Stomach (tissue), 9 donors: ENCODE measurements around the gene PCDHGB2. TPM values are rescaled to one million over a fixed set of nuclear protein-coding genes. Genes with fewer than 3 reads are reported as not detected.
"Not testable (repeated sequence)": the region's sequence is repeated elsewhere in the genome, so short reads cannot be mapped to it uniquely, and the experiment has no call there.

Source experiments
- DNase-seq, 2 donors: peaks; one replicate each; pipeline versions ENCODE4 v3.0.0 to v3.0.0-alpha.2; 2013 to 2019
- H3K27ac ChIP-seq, 5 donors: fragments of 200-600 bp in 4 of 5; sonication (generic) in 4 of 5; one replicate each; pipeline ENCODE4 v1.5.1; 2013 to 2019; ENCODE audit warnings: mild to moderate bottlenecking in 1 of 5, moderate library complexity in 1 of 5
- H3K27me3 ChIP-seq, 3 donors: fragments of 200-600 bp; sonication (generic); one replicate each; pipeline ENCODE4 v1.5.1; 2017 to 2019; ENCODE audit warnings: mixed run types in 1 of 3
- H3K36me3 ChIP-seq, 4 donors: fragments of 200-600 bp; sonication (generic); 1 replicate in 3 of 4; 2 replicates in 1 of 4; pipeline ENCODE4 v1.5.1; 2016 to 2019
- H3K4me1 ChIP-seq, 4 donors: fragments of 200-600 bp; sonication (generic); one replicate each; pipeline ENCODE4 v1.5.1; 2016 to 2019
- H3K4me3 ChIP-seq, 4 donors: fragments of 200-600 bp; sonication (generic) in 3 of 4; one replicate each; pipeline ENCODE4 v1.5.1; 2016 to 2019; ENCODE audit warnings: mild to moderate bottlenecking in 1 of 4
- H3K9me3 ChIP-seq, 4 donors: fragments of 200-600 bp; sonication (generic); one replicate each; pipeline ENCODE4 v1.5.1; 2016 to 2019
- EP300 ChIP-seq: sonication (generic); formaldehyde crosslinking; IDR thresholded peaks from one replicate; pipeline ENCODE4 v1.6.1; 2017; ENCODE audit warnings: antibody characterized with exemption
- POLR2A ChIP-seq, 4 donors: fragments of 450-650 bp; IDR thresholded peaks; one replicate each; pipeline ENCODE4 v1.6.1; 2016; ENCODE audit warnings: antibody characterized with exemption in 4 of 4, control low read depth in 2 of 4, mild to moderate bottlenecking in 1 of 4, moderate library complexity in 1 of 4
- POLR2AphosphoS5 ChIP-seq, 3 donors: sonication (generic); formaldehyde crosslinking; IDR thresholded peaks; one replicate each; pipeline ENCODE4 v1.6.1; 2016; ENCODE audit warnings: antibody characterized with exemption in 3 of 3
- WGBS, 5 donors: extraction: QIAGEN DNeasy Blood & Tissue Kit in 3 of 5; methylation state at CpG; one replicate each; pipeline versions ENCODE4 v1.1.5 to v1.1.7; 2013 to 2018; 5-methylcytosine and 5-hydroxymethylcytosine counted together
- intact Hi-C: fragments of 100-400 bp; cut with DNase I; formaldehyde crosslinking; loops from one replicate; pipeline ENCODE4 v1.15.1; 2023; ENCODE audit warnings: low total_unique reads
- polyA plus RNA-seq, 3 donors: library from polyadenylated mRNA; stranded (reverse); fragments of 200-250 nt; gene quantifications; one replicate each; pipeline ENCODE4 v1.2.3, GENCODE V29; 2013
- total RNA-seq, 5 donors: library from RNA; depleted of rRNA; stranded (reverse); fragments of >200 nt; gene quantifications; one replicate each; pipeline versions ENCODE4 v1.1.0 to v1.2.3, GENCODE V29; 2014 to 2016
- TF ChIP-seq, protein P1 (sequence below), 7 experiments: fragments of 450-650 bp in 4 of 7; fragments of 200-600 bp in 3 of 7; sonication (generic) in 3 of 7; IDR thresholded peaks; one replicate each; pipeline ENCODE4 v1.5.1; 2016 to 2019; ENCODE audit warnings: antibody characterized with exemption in 7 of 7, control low read depth in 2 of 7, mild to moderate bottlenecking in 1 of 7
- donor health status: healthy with polysubstance abuse.
- donor health status: Bipolar disorder and iron deficiency.
- donor health status: healthy.

PCDHGB2 gene
- total and polyA plus RNA-seq, 8 donors = 0.10 to 10.7 (median 6.2) TPM; not detected in 3

- TF ChIP-seq EP300 (no peak), POLR2A (IDR thresholded peaks at IDR 0.05) (no peak), POLR2AphosphoS5 (IDR thresholded peaks at IDR 0.05) (no peak)
- TF ChIP-seq, protein P1, sequence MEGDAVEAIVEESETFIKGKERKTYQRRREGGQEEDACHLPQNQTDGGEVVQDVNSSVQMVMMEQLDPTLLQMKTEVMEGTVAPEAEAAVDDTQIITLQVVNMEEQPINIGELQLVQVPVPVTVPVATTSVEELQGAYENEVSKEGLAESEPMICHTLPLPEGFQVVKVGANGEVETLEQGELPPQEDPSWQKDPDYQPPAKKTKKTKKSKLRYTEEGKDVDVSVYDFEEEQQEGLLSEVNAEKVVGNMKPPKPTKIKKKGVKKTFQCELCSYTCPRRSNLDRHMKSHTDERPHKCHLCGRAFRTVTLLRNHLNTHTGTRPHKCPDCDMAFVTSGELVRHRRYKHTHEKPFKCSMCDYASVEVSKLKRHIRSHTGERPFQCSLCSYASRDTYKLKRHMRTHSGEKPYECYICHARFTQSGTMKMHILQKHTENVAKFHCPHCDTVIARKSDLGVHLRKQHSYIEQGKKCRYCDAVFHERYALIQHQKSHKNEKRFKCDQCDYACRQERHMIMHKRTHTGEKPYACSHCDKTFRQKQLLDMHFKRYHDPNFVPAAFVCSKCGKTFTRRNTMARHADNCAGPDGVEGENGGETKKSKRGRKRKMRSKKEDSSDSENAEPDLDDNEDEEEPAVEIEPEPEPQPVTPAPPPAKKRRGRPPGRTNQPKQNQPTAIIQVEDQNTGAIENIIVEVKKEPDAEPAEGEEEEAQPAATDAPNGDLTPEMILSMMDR (IDR thresholded peaks at IDR 0.05) = no peak
- Histone ChIP-seq H3K36me3 (peaks cover 0 to 13% (median 0%) of the 10 kb centered on the region in 4 donors), H3K9me3 (peaks cover 42 to 94% (median 87%) of the 10 kb centered on the region in 4 donors), H3K4me1 (peaks cover 0 to 6% (median 0%) of the 10 kb centered on the region in 4 donors), H3K27ac (no peak overlapping the region), H3K27me3 (peaks cover 0 to 78% (median 25%) of the 10 kb centered on the region in 3 donors), H3K4me3 (no peak overlapping the region)
- WGBS, 5 donors = 18 to 32% (median 28%) methylated on average over 15 to 61 of the region's 61 CpGs
- DNase-seq = no peak
- intact Hi-C loops = no loop called here
Measured at GRCh38 chr5:141399555-141400258, 39.9 kb downstream of the PCDHGB2 start.

GRCh38 chr5:141402553-141403243, 42.9 kb downstream of the PCDHGB2 start, which contains the start of gene PCDHGA9:
Gene PCDHGA9, plus strand, starts transcription at chr5:141402778. Its CDS starts 175 bp downstream, at chr5:141402953.
- Histone ChIP-seq H3K4me3 (peak within 1 kb of the TSS in 3 of 4 donors; percentile 8 to 37 (median 27)), H3K4me1 (peaks cover 0 to 6% (median 0%) of the 10 kb centered on the region in 4 donors), H3K36me3 (peaks cover 0 to 18% (median 0%) of the 10 kb centered on the region in 4 donors), H3K27ac (no peak within 1 kb of the TSS), H3K27me3 (peaks cover 0 to 76% (median 32%) of the 10 kb centered on the region in 3 donors), H3K9me3 (peaks cover 51 to 96% (median 90%) of the 10 kb centered on the region in 4 donors)
- WGBS, 5 donors = 13 to 20% (median 17%) methylated on average over 26 to 27 of the region's 27 CpGs
- intact Hi-C loops = no loop called here
- DNase-seq = peak in 1 of 2 donors; percentile 44
- TF ChIP-seq, protein P1 (IDR thresholded peaks at IDR 0.05) = peak in 1 of 7 experiments; percentile 10
- TF ChIP-seq POLR2AphosphoS5 (IDR thresholded peaks at IDR 0.05) = no peak

DNA sequence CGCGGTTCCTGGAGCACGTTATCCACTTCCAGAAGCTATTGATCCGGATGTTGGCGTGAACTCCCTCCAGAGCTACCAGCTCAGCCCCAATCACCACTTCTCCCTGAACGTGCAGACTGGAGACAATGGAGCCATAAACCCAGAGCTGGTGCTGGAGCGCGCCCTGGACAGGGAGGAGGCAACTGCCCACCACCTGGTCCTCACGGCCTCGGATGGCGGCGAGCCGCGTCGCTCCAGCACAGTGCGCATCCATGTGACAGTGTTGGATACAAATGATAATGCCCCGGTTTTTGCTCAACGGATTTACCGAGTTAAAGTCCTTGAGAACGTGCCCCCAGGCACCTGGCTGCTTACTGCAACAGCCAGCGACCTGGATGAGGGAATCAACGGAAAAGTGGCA, 43.6 kb downstream of the PCDHGB2 start:
- Histone ChIP-seq H3K4me3 (peak overlapping the region in 2 of 4 donors; percentile 8 to 37), H3K4me1 (peaks cover 0 to 6% (median 0%) of the 10 kb centered on the region in 4 donors), H3K9me3 (peaks cover 54 to 99% (median 94%) of the 10 kb centered on the region in 4 donors), H3K27me3 (peaks cover 0 to 80% (median 37%) of the 10 kb centered on the region in 3 donors), H3K36me3 (peaks cover 0 to 18% (median 0%) of the 10 kb centered on the region in 4 donors), H3K27ac (no peak overlapping the region)
- 25 to 39% (median 31%) methylated on average over 21 to 22 of the region's 22 CpGs for WGBS, 5 donors
- TF ChIP-seq POLR2AphosphoS5 (IDR thresholded peaks at IDR 0.05) (no peak), EP300 (no peak), POLR2A (IDR thresholded peaks at IDR 0.05) (no peak)
- TF ChIP-seq, protein P1 (IDR thresholded peaks at IDR 0.05) = no peak
- DNase-seq = no peak
- intact Hi-C loops = no loop called here

DNA sequence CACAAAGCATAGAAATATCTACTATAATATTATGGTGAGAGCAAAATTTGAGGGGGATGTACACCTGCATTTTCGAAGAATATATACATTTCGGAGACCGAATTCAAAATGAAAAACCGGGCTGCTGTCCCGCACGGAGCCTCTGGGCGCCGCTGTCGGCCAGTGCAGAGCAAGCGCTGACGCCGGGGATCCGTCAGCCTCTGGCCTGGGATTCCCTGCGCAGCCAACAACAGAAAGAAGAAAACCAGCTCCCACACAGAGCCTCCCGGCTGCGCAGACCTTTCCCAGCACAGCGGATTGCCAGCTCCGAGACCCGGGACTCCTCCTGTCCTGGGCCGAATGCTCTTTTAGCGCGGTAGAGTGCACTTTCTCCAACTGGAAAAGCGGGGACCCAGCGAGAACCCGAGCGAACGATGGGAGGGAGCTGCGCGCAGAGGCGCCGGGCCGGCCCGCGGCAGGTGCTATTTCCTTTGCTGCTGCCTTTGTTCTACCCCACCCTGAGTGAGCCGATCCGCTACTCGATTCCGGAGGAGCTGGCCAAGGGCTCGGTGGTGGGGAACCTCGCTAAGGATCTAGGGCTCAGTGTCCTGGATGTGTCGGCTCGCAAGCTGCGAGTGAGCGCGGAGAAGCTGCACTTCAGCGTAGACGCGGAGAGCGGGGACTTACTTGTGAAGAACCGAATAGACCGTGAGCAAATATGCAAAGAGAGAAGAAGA, 48.2 kb downstream of the PCDHGB2 start, which contains the start of gene PCDHGB6:
TSS of gene PCDHGB6 (plus strand) at position 232 of the 716 bp plus-strand sequence. CDS start at position 414, 182 bp downstream.
- TF ChIP-seq, protein P1 (IDR thresholded peaks at IDR 0.05) = peak in 3 of 7 experiments; percentile 23 to 30 (median 29)
- H3K27ac ChIP-seq, intact Hi-C loops, H3K4me1 ChIP-seq: not testable (repeated sequence)
- peaks cover 0 to 82% (median 44%) of the 10 kb centered on the region in 3 donors for H3K27me3 ChIP-seq
- peaks cover 49 to 100% (median 95%) of the 10 kb centered on the region in 4 donors for H3K9me3 ChIP-seq
- peaks cover 0 to 13% (median 6%) of the 10 kb centered on the region in 4 donors for H3K36me3 ChIP-seq
- peak within 1 kb of the TSS; percentile 11 to 35 (median 20) for H3K4me3 ChIP-seq
- WGBS, 5 donors = 9 to 14% (median 12%) methylated on average over 38 to 50 of the region's 51 CpGs
- DNase-seq = peak in 1 of 2 donors; percentile 71
